Ovary (tissue), 3 donors: Measurements from ENCODE around the gene CCDC61.

Experiments
- CTCF ChIP-seq, 3 donors: fragments of 450-650 bp in 2 of 3; fragments of 200-600 bp in 1 of 3; IDR thresholded peaks; one replicate each; pipeline versions ENCODE4 v1.5.1 to v1.8.0; 2016 to 2022; ENCODE audit warnings: antibody characterized with exemption in 3 of 3, mild to moderate bottlenecking in 1 of 3
- EP300 ChIP-seq: sonication (generic); formaldehyde crosslinking; IDR thresholded peaks from one replicate; pipeline ENCODE4 v1.6.1; 2017; ENCODE audit warnings: antibody characterized with exemption
- POLR2A ChIP-seq: fragments of 450-650 bp; IDR thresholded peaks from one replicate; pipeline ENCODE4 v1.6.1; 2017; ENCODE audit warnings: antibody characterized with exemption, mild to moderate bottlenecking, moderate library complexity
- donor health status: DM: no; HTN: no; CAD: no.

DNA sequence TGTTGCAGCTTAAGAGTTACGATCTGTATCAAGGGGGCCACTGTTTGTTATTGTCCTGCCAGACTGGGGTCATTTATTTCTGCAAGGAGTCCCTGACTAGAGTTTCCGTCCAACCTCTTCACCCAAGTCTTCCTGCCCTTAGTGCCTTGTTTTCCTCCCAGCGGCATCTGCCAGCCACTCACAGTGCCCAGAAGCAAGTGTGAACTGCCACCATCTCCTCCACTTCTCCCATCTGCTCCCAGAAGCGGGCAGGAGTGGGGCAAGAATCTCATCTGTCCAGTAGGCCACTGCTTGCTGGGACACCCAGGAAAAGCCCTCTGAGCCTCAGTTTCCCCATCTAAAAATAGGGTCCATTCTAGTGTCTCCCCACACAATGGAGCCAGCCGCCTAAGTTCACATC is 25.6 kb upstream of the CCDC61 start:
- no peak for TF ChIP-seq CTCF (IDR thresholded peaks at IDR 0.05)
- TF ChIP-seq POLR2A: no peak
- TF ChIP-seq EP300: no peak
